ELR (cell line): ENCODE results near the gene SPEG.

Source experiments
- DNase-seq: peaks from one replicate; pipeline ENCODE4 v3.0.0-alpha.2; 2015; ENCODE audit warnings: low read depth

SPEG gene

GRCh38 chr2:219462349-219462748, 27.7 kb downstream of the SPEG start:
- no peak for DNase-seq

DNA sequence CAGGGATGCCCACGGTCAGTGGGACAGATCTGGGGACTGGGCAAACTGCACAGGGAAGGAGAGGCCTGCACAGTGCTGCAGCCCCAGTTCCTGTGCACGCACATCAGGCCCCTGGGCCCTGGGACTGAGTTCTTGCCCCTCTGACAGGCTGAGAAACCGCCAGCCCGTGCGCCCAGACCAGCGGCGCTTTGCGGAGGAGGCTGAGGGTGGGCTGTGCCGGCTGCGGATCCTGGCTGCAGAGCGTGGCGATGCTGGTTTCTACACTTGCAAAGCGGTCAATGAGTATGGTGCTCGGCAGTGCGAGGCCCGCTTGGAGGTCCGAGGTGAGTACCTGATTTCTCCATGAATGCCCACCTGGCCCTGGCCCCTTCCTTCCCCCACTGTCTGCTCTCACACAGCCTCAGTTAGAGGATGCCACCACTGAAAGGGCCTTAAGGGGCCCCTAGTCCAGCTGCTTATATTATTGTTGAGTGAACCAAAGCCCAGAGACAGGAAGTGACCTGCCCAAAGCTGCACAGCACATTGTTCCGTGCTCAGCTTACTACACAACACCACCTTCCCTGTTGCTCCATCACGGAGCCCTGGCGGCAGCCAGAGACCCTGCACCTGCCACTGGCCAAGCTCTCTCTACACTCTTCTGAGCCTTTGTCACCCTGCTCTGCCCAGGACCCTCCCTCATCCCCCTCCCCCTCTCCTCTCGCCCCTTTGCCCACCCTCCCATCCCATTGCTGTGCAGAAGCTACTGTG, 29.8 kb downstream of the SPEG start:
- no peak for DNase-seq

- DNase-seq, result no peak
Measured at GRCh38 chr2:219465659-219466561, 31.3 kb downstream of the SPEG start.

- no peak for DNase-seq
Measured at GRCh38 chr2:219466816-219467735, 32.4 kb downstream of the SPEG start.

GRCh38 chr2:219467736-219468075, 33.1 kb downstream of the SPEG start:
- no peak for DNase-seq

DNA sequence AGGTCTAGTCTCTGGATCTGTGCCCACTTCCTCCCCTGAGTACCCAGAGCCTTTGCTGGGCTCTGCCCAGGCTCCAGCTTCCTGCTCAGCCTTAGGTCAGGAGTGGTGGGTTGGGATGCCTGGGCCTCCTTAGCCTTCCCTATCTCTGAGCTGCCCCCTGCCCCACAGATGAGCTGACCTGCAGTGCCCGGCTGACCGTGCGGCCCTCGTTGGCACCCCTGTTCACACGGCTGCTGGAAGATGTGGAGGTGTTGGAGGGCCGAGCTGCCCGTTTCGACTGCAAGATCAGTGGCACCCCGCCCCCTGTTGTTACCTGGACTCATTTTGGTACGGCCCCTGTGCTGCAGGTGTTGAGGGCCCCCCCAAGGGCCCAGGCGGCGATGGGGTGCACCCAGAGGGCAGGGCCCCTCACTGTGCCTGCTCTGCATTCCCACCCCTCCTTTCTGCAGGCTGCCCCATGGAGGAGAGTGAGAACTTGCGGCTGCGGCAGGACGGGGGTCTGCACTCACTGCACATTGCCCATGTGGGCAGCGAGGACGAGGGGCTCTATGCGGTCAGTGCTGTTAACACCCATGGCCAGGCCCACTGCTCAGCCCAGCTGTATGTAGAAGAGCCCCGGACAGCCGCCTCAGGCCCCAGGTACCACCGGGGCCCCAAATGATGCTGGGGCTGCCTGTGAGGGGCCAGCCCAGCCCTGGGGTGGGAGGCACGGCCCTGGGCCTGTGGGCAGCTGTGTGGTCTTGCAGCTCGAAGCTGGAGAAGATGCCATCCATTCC, 34.0 kb downstream of the SPEG start:
- no peak for DNase-seq

GRCh38 chr2:219469186-219469724, 34.6 kb downstream of the SPEG start:
- DNase-seq, result peak; percentile 89

DNA sequence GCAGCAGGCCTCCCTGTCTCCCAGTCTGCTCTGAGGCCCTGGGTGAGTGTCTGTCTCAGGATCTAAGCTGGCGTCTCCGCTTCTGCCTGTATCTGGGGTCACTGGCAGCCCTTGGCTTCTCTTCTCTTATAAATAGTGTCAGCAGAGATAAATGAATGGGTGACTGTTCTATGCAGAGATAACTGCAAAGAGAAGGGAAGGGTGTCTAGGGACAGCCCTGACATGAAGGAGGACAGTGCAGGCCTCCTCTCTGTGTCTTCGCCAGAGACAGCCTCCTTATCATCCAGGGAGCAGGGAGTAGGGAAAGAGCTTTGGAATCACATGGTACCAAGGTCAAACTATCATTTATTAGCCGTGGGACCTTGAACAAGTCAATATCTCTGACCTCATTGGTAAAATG, 35.8 kb downstream of the SPEG start:
- no peak for DNase-seq

- no peak for DNase-seq
Measured at GRCh38 chr2:219471476-219472371, 37.1 kb downstream of the SPEG start.

GRCh38 chr2:219472629-219473187, 38.1 kb downstream of the SPEG start:
- no peak for DNase-seq

- no peak for DNase-seq
Measured at GRCh38 chr2:219473511-219473910, 38.9 kb downstream of the SPEG start.

GRCh38 chr2:219474285-219475060, 39.8 kb downstream of the SPEG start:
- DNase-seq, result no peak

DNA sequence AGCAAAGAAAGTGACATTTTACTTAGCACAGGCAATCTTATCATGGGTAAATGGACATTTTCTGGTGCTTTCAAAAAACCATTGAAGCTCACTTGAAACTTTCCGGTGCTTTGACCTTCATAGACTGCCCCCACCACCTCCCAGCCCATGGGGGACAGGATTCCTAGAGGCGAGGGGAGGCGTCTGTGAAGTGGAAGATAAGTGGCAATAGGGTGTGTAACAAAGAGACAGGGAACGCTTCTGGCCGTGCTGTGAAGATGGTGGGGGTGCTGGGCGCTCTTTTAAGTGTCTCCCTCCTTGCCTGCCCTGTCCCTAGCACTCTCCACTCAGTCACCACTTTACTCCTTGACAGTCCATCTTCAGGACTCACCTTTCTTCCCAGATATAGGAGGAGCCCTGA, 40.6 kb downstream of the SPEG start:
- no peak for DNase-seq

- DNase-seq, result peak; percentile 65
Measured at GRCh38 chr2:219475697-219476651, 41.3 kb downstream of the SPEG start.

DNA sequence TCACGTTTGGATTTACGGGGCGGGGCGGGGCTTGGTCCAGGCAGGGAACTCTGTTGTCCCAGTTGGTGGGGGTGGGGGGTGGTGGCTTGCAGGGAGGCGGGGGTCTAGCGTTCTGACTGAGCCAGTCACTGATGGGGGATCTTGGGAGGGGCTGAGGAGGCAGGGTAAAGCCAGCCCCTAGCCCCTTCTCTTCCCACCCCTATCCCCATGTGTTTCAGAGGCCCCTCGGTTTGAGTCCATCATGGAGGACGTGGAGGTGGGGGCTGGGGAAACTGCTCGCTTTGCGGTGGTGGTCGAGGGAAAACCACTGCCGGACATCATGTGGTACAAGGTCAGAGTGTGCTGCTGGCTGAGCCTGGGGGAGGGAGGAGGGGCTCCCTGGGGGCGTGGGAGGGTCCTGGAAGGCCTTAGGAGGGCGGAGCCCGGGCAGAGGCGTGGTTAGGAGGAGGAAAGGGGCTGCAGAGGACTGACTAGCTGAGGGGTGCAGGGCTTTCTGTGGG, 42.1 kb downstream of the SPEG start:
- DNase-seq, result no peak

- DNase-seq, result no peak
Measured at GRCh38 chr2:219477179-219477578, 42.5 kb downstream of the SPEG start.

DNA sequence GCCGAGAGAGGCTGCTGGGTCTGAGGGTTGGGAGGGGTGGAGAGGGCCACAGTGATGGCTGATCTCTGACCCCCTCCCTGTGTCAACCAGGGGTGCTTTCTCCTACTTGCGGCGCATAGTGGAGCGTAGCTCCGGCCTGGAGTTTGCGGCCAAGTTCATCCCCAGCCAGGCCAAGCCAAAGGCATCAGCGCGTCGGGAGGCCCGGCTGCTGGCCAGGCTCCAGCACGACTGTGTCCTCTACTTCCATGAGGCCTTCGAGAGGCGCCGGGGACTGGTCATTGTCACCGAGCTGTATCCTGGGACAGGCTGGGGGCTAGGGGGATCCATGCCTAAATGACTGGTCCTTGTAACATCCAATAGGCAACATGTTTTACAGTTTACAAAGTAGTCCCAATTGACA, 43.2 kb downstream of the SPEG start:
- DNase-seq, result no peak

- DNase-seq, result no peak
Measured at GRCh38 chr2:219478916-219479315, 44.3 kb downstream of the SPEG start.
